Esophagus muscularis mucosa (tissue), 3 donors: Measurements from ENCODE around the gene ATP9A.

Experiments
- POLR2A ChIP-seq: fragments of 450-650 bp; IDR thresholded peaks from one replicate; pipeline ENCODE4 v1.6.1; 2017; ENCODE audit warnings: antibody characterized with exemption, moderate library complexity, mild to moderate bottlenecking, low read depth
- POLR2AphosphoS5 ChIP-seq, 2 donors: sonication (generic); formaldehyde crosslinking; IDR thresholded peaks; one replicate each; pipeline ENCODE4 v1.6.1; 2017; ENCODE audit warnings: antibody characterized with exemption in 2 of 2
- TF ChIP-seq, protein P1 (sequence below), 3 experiments: fragments of 200-600 bp in 2 of 3; fragments of 450-650 bp in 1 of 3; sonication (generic) in 2 of 3; IDR thresholded peaks; one replicate each; pipeline ENCODE4 v1.5.1; 2017 to 2019; ENCODE audit warnings: antibody characterized with exemption in 3 of 3, mild to moderate bottlenecking in 2 of 3, moderate library complexity in 1 of 3

DNA sequence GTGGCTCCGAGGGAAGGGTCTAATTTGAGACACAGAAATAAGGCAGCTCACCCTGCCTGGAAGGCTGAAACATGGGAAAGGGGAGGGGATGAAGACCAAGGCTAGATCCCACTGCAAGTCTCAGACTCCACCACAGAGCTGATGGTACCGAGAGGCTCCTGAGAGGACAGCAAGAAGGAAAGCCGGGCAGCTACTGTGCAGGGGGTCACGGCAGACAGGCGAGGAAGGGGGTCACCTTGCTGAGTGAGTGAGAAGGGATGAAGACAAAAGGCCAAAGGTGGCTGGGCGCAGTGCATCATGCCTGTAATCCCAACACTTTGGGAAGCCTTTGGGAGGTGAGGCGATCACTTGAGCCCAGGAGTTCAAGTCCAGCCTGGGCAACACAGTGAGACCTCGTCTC, 100.7 kb downstream of the ATP9A start:
- no peak for TF ChIP-seq POLR2A
- no peak for TF ChIP-seq POLR2AphosphoS5 (IDR thresholded peaks at IDR 0.05)
- TF ChIP-seq, protein P1, sequence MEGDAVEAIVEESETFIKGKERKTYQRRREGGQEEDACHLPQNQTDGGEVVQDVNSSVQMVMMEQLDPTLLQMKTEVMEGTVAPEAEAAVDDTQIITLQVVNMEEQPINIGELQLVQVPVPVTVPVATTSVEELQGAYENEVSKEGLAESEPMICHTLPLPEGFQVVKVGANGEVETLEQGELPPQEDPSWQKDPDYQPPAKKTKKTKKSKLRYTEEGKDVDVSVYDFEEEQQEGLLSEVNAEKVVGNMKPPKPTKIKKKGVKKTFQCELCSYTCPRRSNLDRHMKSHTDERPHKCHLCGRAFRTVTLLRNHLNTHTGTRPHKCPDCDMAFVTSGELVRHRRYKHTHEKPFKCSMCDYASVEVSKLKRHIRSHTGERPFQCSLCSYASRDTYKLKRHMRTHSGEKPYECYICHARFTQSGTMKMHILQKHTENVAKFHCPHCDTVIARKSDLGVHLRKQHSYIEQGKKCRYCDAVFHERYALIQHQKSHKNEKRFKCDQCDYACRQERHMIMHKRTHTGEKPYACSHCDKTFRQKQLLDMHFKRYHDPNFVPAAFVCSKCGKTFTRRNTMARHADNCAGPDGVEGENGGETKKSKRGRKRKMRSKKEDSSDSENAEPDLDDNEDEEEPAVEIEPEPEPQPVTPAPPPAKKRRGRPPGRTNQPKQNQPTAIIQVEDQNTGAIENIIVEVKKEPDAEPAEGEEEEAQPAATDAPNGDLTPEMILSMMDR (IDR thresholded peaks at IDR 0.05): no peak
